Pancreas (tissue), 10 donors: ENCODE results near the gene BARX1. TPM values are rescaled to one million over a fixed set of nuclear protein-coding genes. Genes with fewer than 3 reads are reported as not detected.

Experiments used
- ATAC-seq, 4 donors: fragments of 200-7000 bp; cut with Tn5 transposase; one replicate each; pipeline versions ENCODE4 v1.8.0 to v1.9.1; 2020; ENCODE audit warnings: mild to moderate bottlenecking in 4 of 4, moderate library complexity in 4 of 4
- DNase-seq, 6 donors: peaks; one replicate each; pipeline ENCODE4 v3.0.0-alpha.2; 2020
- FAIRE-seq: peaks from 2 replicates; lab custom pipeline; 2012; peaks lifted over from hg19 to GRCh38; lab: Jason Lieb, UNC
- H3K27ac ChIP-seq, 4 donors: fragments of 200-600 bp; sonication (generic); 1 replicate in 3 of 4; 2 replicates in 1 of 4; pipeline versions ENCODE4 v1.5.0 to v1.8.0; 2020
- H3K27me3 ChIP-seq, 4 donors: fragments of 200-600 bp; one replicate each; pipeline ENCODE4 v1.8.0; 2021
- H3K36me3 ChIP-seq, 3 donors: fragments of 200-600 bp; sonication (generic) in 1 of 3; one replicate each; pipeline versions ENCODE4 v1.5.0 to v1.8.0; 2020 to 2021
- H3K4me1 ChIP-seq, 3 donors: fragments of 200-600 bp; one replicate each; pipeline ENCODE4 v1.8.0; 2021
- H3K4me3 ChIP-seq, 4 donors: fragments of 200-600 bp; sonication (generic) in 2 of 4; one replicate each; pipeline versions ENCODE4 v1.5.0 to v1.8.0; 2020 to 2021
- H3K9me3 ChIP-seq, 4 donors: fragments of 200-600 bp; one replicate each; pipeline ENCODE4 v1.8.0; 2021
- WGBS, 2 donors: extraction: QIAGEN DNeasy Blood & Tissue Kit; methylation state at CpG; one replicate each; pipeline ENCODE4 v1.1.7; 2013; 5-methylcytosine and 5-hydroxymethylcytosine counted together
- intact Hi-C, 3 donors: fragments of 100-400 bp; cut with DNase I; formaldehyde crosslinking; loops; one replicate each; pipeline versions ENCODE4 v1.11.1 to v1.14.2; 2022
- polyA plus RNA-seq, 2 donors: library from polyadenylated mRNA; stranded (reverse); fragments of 200-250 nt; gene quantifications; one replicate each; pipeline ENCODE4 v1.2.3, GENCODE V29; 2013
- total RNA-seq, 6 donors: library from RNA; stranded (reverse); fragmentation: NEBNext Ultra II Directional in 4 of 6; extraction: Animal tissue kit (Norgen Biotek cat#: 25700) in 4 of 6; gene quantifications; one replicate each; pipeline versions ENCODE4 v1.2.1 to v1.2.4, GENCODE V29; 2021 to 2023
- TF ChIP-seq, protein P1 (sequence below), 4 donors: fragments of 200-600 bp; sonication (generic) in 3 of 4; IDR thresholded peaks; one replicate each; pipeline versions ENCODE4 v1.5.0 to v1.8.0; 2021; ENCODE audit warnings: antibody characterized with exemption in 4 of 4
- donor health status: healthy with polysubstance abuse.
- donor health status: DM: no; HTN: no; CAD: no; lungs with moderate emphysema.
- donor health status: DM: no; HTN: no; CAD: no.
- donor health status: control.
- donor health status: control.
- donor health status: Bipolar disorder and iron deficiency.
- donor health status: DM: yes; HTN: yes; CAD: no.
- donor health status: DM: no; HTN: no; CAD: no.
- donor health status: DM: no; HTN: no; CAD: no.
- donor health status: DM: yes; HTN: yes; CAD: no.

Gene BARX1
- total and polyA plus RNA-seq, 8 donors = 0.19 to 3.7 (median 1.1) TPM; not detected in 3

DNA sequence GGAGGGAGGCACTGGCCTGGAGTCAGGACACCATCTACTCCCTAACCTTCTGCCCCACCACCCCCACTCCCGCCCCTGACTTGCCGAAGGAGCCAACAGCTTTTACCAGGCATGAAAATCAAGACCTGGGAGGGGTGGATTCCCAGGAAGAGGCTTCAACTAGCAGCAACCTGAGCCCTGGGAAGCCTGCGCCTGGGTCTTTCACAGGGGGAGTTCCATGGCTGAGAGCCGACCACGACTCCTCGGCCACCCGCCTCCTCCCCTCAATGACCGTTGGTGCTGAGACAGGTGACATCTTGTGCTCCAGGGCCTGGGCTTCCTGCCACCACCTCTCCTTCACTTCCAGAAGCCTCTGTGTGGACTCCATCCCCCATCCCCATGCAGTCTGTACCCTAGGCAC, 37.1 kb downstream of the BARX1 start:
- Histone ChIP-seq H3K36me3 (no peaks in the 10 kb centered on the region), H3K9me3 (no peaks in the 10 kb centered on the region), H3K4me3 (no peak overlapping the region), H3K4me1 (no peaks in the 10 kb centered on the region), H3K27ac (no peak overlapping the region), H3K27me3 (no peaks in the 10 kb centered on the region)
- FAIRE-seq (no peak), DNase-seq (peak in 1 of 6 donors; percentile 31), ATAC-seq (no peak)
- intact Hi-C loops = no loop called here
- TF ChIP-seq, protein P1, sequence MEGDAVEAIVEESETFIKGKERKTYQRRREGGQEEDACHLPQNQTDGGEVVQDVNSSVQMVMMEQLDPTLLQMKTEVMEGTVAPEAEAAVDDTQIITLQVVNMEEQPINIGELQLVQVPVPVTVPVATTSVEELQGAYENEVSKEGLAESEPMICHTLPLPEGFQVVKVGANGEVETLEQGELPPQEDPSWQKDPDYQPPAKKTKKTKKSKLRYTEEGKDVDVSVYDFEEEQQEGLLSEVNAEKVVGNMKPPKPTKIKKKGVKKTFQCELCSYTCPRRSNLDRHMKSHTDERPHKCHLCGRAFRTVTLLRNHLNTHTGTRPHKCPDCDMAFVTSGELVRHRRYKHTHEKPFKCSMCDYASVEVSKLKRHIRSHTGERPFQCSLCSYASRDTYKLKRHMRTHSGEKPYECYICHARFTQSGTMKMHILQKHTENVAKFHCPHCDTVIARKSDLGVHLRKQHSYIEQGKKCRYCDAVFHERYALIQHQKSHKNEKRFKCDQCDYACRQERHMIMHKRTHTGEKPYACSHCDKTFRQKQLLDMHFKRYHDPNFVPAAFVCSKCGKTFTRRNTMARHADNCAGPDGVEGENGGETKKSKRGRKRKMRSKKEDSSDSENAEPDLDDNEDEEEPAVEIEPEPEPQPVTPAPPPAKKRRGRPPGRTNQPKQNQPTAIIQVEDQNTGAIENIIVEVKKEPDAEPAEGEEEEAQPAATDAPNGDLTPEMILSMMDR (IDR thresholded peaks at IDR 0.05) = no peak
- 61 to 63% methylated on average over 8 of the region's 8 CpGs for WGBS, 2 donors

DNA sequence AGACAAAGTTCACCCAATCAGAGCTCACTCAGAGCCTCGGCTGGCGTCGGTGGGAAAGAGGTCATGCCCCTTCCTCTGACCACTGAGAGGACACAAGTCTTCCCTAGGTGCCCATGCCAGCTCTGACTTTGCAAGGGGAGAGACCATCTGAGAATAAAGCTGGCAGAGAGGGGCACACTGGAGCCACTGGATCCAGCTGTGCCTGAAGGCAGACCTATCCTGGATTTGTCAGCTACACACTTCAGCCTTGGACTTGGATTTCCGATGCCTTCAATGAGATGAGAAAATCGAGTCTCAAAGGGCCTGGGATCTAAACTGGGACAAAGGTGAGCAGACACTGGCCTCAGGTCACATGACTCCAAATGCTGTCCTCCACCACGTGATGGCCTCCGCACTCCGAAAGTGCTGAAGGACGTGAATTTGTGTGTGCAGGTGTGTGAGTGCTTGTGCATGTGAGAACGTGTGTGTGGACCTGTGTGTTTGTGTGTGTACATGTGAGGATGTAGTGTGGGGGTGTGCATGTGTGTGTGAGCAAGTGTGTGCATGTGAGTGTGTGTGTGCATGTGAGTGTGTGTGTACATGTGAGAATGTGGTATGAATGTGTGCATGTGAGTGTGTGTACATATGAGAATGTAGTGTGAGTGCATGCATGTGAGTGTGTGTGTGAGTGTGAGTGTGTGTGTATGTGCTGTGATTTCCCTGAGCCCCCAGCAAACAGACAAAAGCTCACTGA, 37.9 kb downstream of the BARX1 start:
- ATAC-seq (no peak), FAIRE-seq (no peak), DNase-seq (peak in 1 of 6 donors; percentile 17)
- H3K27me3 ChIP-seq = no peaks in the 10 kb centered on the region
- no peaks in the 10 kb centered on the region for H3K36me3 ChIP-seq
- no peaks in the 10 kb centered on the region for H3K9me3 ChIP-seq
- TF ChIP-seq, protein P1 (IDR thresholded peaks at IDR 0.05) = no peak
- H3K4me3 ChIP-seq = no peak overlapping the region
- H3K4me1 ChIP-seq = no peaks in the 10 kb centered on the region
- 75 to 85% methylated on average over 10 of the region's 10 CpGs for WGBS, 2 donors
- intact Hi-C loops = no loop called here
- no peak overlapping the region for H3K27ac ChIP-seq

DNA sequence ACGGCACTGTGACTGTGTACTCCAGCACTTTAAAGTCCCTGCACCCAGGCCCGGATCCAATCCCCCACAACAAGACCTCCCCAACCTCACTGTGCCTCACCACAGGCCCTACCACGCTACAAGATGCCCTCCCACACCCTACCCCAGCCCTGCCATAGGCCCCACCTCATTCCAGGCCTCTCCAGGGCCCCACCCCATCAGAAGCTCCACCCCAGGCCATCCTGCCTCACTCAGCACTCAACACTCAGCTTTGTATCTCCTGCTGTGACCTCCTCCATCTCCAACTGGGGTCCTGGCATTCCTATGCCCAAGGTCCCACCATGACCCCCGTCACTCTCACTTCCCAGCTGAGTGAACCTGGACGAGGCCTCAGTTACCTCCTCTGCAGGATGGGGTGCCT, 38.8 kb downstream of the BARX1 start:
- intact Hi-C loops = no loop called here
- no peak for ATAC-seq
- no peak for FAIRE-seq

GRCh38 chr9:93911801-93912554, 43.2 kb downstream of the BARX1 start:
- intact Hi-C loops = no loop called here
- FAIRE-seq (no peak), DNase-seq (peak in 1 of 6 donors; percentile 45), ATAC-seq (no peak)
- Histone ChIP-seq H3K4me3 (no peak overlapping the region), H3K36me3 (no peaks in the 10 kb centered on the region), H3K27me3 (no peaks in the 10 kb centered on the region), H3K4me1 (no peaks in the 10 kb centered on the region), H3K9me3 (no peaks in the 10 kb centered on the region), H3K27ac (no peak overlapping the region)
- TF ChIP-seq, protein P1 (IDR thresholded peaks at IDR 0.05) = no peak
- WGBS, 2 donors = 74 to 75% methylated on average over 27 of the region's 27 CpGs

More for the DNA sequence above, 38.8 kb downstream of the BARX1 start:
- 62 to 74% methylated on average over 4 to 5 of the region's 5 CpGs for WGBS, 2 donors
- no peaks in the 10 kb centered on the region for H3K9me3 ChIP-seq
- no peaks in the 10 kb centered on the region for H3K36me3 ChIP-seq
- peak in 1 of 6 donors; percentile 14 for DNase-seq
- TF ChIP-seq, protein P1 (IDR thresholded peaks at IDR 0.05) = no peak
- no peaks in the 10 kb centered on the region for H3K4me1 ChIP-seq
- H3K27me3 ChIP-seq = no peaks in the 10 kb centered on the region
- no peak overlapping the region for H3K4me3 ChIP-seq
- no peak overlapping the region for H3K27ac ChIP-seq
